HL-60 (cell line): Measurements from ENCODE around the gene CPVL.

Experiments
- DNase-seq, 2 experiments: peaks; one replicate each; pipeline ENCODE4 v3.0.0-alpha.2; 2010 to 2020; ENCODE audit warnings: low read depth in 1 of 2, low spot score in 1 of 2
- H3K27ac ChIP-seq: fragments of 250-450 bp; sonication (Bioruptor Pico); replicated peaks from 2 replicates; pipeline ENCODE4 v1.5.1; 2020; ENCODE audit warnings: mild to moderate bottlenecking, moderate library complexity
- H3K27me3 ChIP-seq: fragments of 250-450 bp; sonication (Bioruptor Pico); 2 replicates; pipeline ENCODE4 v1.5.1; 2021; ENCODE audit warnings: mild to moderate bottlenecking, moderate library complexity; ENCODE audit not compliant: insufficient read depth, poor library complexity, severe bottlenecking
- H3K4me3 ChIP-seq: replicated peaks from 2 replicates; pipeline ENCODE4 v1.5.1; 2011; ENCODE audit warnings: mild to moderate bottlenecking, control low read depth, low read length; ENCODE audit not compliant: insufficient read depth
- GABPA ChIP-seq: IDR thresholded peaks from 2 replicates; pipeline ENCODE4 v1.6.1; 2012; ENCODE audit warnings: low read depth
- POLR2AphosphoS5 ChIP-seq: IDR thresholded peaks from 2 replicates; pipeline ENCODE4 v1.6.1; 2012; ENCODE audit warnings: low read depth
- SPI1 ChIP-seq: IDR thresholded peaks from 2 replicates; pipeline ENCODE4 v1.6.1; 2012; ENCODE audit warnings: low read depth, mild to moderate bottlenecking, borderline replicate concordance
- TF ChIP-seq, protein P1 (sequence below): IDR thresholded peaks from one replicate; pipeline ENCODE4 v1.5.1; 2011; ENCODE audit warnings: low read length, control low read depth, inconsistent platforms; ENCODE audit not compliant: insufficient read depth
- TF ChIP-seq, protein P2 (sequence below): IDR thresholded peaks from 2 replicates; pipeline ENCODE4 v1.6.1; 2012; ENCODE audit warnings: low read depth; ENCODE audit not compliant: insufficient replicate concordance

CPVL gene

DNA sequence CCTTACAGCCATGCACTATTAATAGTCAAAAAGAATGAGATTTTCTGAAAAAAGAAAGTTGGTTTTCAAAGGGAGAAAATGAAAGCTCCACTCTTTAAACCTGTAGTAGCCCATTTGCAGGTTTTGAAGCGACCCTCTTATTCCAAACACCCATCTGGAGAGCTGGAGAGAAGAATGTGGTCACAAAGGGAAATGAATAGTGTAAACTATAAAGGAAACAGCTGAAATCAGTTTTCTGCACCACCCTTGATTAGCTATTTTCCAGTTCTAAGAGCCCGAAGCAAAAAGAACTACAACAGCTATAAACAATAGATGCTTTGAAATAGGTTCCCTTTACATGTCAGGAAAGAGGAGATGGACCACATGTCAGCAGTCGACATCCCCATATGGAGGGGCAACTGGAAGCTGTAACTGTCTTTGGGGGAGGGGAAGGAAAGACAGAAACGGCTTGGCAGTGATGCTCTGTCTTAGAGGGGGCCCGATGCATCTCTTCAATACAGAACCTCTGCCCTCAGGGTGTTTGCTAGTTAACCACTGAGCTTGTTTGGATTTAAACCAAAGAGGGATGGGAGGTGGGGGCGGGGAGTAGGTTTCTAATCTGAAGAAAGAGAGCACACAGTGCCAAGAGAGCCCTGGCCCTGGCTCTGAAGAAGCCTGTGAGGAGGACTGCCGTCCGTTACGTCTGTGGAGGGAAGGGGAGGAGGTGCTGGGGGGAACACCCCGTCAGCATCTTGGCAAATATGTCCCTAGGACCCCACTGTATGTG, 55.3 kb downstream of the CPVL start:
- no peak for TF ChIP-seq SPI1
- no peak for DNase-seq
- H3K27ac ChIP-seq, result no peak overlapping the region
- no peak overlapping the region for H3K4me3 ChIP-seq
- H3K27me3 ChIP-seq, result no peaks in the 10 kb centered on the region

DNA sequence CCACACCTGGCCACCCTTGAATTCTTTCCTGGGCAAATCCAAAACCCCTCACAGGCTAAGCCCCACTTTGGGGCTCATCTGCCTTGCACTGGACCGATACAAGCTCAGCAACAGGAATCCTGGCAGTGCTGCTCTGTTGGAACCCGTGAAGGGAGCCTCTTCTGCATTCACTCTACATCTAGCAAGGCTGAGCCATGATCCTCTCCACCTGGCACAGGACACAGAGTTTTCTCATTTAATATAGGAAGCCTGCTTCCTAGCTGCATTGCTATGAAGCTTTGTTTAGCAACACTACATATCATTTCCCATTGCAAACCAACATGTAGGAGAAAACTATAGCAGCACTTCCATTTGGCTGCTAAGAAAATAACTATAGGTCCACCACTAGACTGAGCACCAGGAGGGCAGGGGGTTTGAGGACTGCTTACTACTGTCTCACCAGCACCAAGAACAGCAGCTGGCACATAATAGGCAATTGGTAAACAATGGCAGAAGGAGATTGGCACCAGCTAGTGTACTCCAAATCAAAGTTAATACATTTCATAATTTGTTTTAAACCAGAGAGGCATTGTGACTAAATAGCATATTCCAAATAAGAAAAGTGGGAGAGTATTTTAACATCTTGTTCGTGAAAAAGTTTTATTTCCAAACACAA, 56.1 kb downstream of the CPVL start:
- Histone ChIP-seq H3K4me3 (no peak overlapping the region), H3K27ac (no peak overlapping the region), H3K27me3 (no peaks in the 10 kb centered on the region)
- DNase-seq, result no peak
- TF ChIP-seq POLR2AphosphoS5 (no peak), SPI1 (no peak), GABPA (no peak)
- TF ChIP-seq, protein P1, sequence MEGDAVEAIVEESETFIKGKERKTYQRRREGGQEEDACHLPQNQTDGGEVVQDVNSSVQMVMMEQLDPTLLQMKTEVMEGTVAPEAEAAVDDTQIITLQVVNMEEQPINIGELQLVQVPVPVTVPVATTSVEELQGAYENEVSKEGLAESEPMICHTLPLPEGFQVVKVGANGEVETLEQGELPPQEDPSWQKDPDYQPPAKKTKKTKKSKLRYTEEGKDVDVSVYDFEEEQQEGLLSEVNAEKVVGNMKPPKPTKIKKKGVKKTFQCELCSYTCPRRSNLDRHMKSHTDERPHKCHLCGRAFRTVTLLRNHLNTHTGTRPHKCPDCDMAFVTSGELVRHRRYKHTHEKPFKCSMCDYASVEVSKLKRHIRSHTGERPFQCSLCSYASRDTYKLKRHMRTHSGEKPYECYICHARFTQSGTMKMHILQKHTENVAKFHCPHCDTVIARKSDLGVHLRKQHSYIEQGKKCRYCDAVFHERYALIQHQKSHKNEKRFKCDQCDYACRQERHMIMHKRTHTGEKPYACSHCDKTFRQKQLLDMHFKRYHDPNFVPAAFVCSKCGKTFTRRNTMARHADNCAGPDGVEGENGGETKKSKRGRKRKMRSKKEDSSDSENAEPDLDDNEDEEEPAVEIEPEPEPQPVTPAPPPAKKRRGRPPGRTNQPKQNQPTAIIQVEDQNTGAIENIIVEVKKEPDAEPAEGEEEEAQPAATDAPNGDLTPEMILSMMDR, result no peak
- TF ChIP-seq, protein P2, sequence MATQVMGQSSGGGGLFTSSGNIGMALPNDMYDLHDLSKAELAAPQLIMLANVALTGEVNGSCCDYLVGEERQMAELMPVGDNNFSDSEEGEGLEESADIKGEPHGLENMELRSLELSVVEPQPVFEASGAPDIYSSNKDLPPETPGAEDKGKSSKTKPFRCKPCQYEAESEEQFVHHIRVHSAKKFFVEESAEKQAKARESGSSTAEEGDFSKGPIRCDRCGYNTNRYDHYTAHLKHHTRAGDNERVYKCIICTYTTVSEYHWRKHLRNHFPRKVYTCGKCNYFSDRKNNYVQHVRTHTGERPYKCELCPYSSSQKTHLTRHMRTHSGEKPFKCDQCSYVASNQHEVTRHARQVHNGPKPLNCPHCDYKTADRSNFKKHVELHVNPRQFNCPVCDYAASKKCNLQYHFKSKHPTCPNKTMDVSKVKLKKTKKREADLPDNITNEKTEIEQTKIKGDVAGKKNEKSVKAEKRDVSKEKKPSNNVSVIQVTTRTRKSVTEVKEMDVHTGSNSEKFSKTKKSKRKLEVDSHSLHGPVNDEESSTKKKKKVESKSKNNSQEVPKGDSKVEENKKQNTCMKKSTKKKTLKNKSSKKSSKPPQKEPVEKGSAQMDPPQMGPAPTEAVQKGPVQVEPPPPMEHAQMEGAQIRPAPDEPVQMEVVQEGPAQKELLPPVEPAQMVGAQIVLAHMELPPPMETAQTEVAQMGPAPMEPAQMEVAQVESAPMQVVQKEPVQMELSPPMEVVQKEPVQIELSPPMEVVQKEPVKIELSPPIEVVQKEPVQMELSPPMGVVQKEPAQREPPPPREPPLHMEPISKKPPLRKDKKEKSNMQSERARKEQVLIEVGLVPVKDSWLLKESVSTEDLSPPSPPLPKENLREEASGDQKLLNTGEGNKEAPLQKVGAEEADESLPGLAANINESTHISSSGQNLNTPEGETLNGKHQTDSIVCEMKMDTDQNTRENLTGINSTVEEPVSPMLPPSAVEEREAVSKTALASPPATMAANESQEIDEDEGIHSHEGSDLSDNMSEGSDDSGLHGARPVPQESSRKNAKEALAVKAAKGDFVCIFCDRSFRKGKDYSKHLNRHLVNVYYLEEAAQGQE, result no peak

DNA sequence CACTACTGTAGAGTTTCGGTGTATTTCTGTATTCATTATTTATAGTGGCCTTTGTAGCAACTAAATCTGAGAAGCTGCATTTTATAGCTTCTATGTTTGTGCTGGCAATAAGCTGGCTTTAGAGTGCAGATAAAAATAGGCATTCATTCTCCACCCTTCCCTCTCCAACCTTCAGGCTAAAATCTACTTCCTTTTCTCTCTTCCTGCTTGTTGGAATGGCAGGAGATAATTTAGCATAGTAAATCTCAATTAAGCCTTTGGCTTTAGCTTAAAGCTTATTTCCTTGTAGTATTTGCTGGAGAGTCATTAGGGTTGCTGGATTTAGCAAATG, 58.5 kb downstream of the CPVL start:
- Histone ChIP-seq H3K27me3 (no peaks in the 10 kb centered on the region), H3K4me3 (no peak overlapping the region), H3K27ac (no peak overlapping the region)
- TF ChIP-seq SPI1 (no peak), POLR2AphosphoS5 (no peak), GABPA (no peak)
- TF ChIP-seq, protein P1, result no peak
- TF ChIP-seq, protein P2, result no peak
- DNase-seq, result no peak

DNA sequence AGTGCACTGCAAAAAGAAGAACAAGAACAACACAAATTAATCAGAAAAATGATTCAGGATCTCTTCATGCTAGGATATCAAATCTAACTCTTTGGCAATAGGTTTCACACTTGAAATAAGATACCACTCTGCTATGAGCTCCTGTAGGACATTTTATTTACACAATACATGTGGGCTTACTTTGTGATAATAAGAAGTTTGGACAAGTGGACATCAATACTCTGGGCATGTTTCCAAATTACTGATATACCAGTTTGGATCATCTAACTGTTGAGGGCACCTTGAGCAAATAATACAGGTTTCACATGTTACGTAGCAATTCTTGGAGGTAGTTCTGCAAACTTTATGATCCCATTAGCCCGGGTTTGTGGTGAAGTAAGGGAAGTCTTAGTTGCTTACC, 59.8 kb downstream of the CPVL start:
- H3K27me3 ChIP-seq, result no peaks in the 10 kb centered on the region
- H3K4me3 ChIP-seq, result no peak overlapping the region
- no peak for DNase-seq
- H3K27ac ChIP-seq, result no peak overlapping the region
- TF ChIP-seq, protein P1, result no peak
- no peak for TF ChIP-seq SPI1
- no peak for TF ChIP-seq POLR2AphosphoS5
- TF ChIP-seq GABPA, result no peak
- TF ChIP-seq, protein P2, result no peak
